GM18858 (cell line): ENCODE measurements around the gene PTPRG.
"Not testable (repeated sequence)": the region's sequence is repeated elsewhere in the genome, so short reads cannot be mapped to it uniquely, and the experiment has no call there.

Experiments
- ATAC-seq: cut with Tn5 transposase; IDR thresholded peaks from one replicate; pipeline ENCODE4 v1.9.1; 2021; ENCODE audit not compliant: unreplicated experiment

The PTPRG gene

GRCh38 chr3:61716693-61717092 lies 155.3 kb downstream of the PTPRG start:
- not testable (repeated sequence) for ATAC-seq

- ATAC-seq, result no peak
These were observed 157.2 kb downstream of the PTPRG start for GRCh38 chr3:61718565-61718964.

GRCh38 chr3:61719278-61719977 lies 158.1 kb downstream of the PTPRG start:
- no peak for ATAC-seq

GRCh38 chr3:61723038-61723437 lies 161.7 kb downstream of the PTPRG start:
- no peak for ATAC-seq

GRCh38 chr3:61724183-61724582 lies 162.8 kb downstream of the PTPRG start:
- ATAC-seq, result peak; percentile 55

- ATAC-seq, result no peak
These were observed 163.4 kb downstream of the PTPRG start for GRCh38 chr3:61724801-61725200.

- no peak for ATAC-seq
These were observed 164.5 kb downstream of the PTPRG start for GRCh38 chr3:61725851-61726333.

GRCh38 chr3:61727435-61727834 lies 166.1 kb downstream of the PTPRG start:
- no peak for ATAC-seq

- no peak for ATAC-seq
These were observed 167.8 kb downstream of the PTPRG start for GRCh38 chr3:61729038-61729634.

- no peak for ATAC-seq
These were observed 168.7 kb downstream of the PTPRG start for GRCh38 chr3:61730056-61730455.

GRCh38 chr3:61730577-61731231 lies 169.3 kb downstream of the PTPRG start:
- no peak for ATAC-seq

GRCh38 chr3:61733000-61733399 lies 171.6 kb downstream of the PTPRG start:
- ATAC-seq, result no peak

GRCh38 chr3:61733876-61734275 lies 172.5 kb downstream of the PTPRG start:
- ATAC-seq, result no peak

GRCh38 chr3:61734749-61735686 lies 173.6 kb downstream of the PTPRG start:
- ATAC-seq, result no peak

GRCh38 chr3:61736506-61736905 lies 175.1 kb downstream of the PTPRG start:
- no peak for ATAC-seq

- no peak for ATAC-seq
These were observed 178.3 kb downstream of the PTPRG start for GRCh38 chr3:61739640-61740039.

GRCh38 chr3:61740494-61740893 lies 179.1 kb downstream of the PTPRG start:
- ATAC-seq, result no peak

GRCh38 chr3:61741551-61741950 lies 180.2 kb downstream of the PTPRG start:
- no peak for ATAC-seq

GRCh38 chr3:61742006-61742405 lies 180.6 kb downstream of the PTPRG start:
- no peak for ATAC-seq

GRCh38 chr3:61743067-61743466 lies 181.7 kb downstream of the PTPRG start:
- no peak for ATAC-seq

GRCh38 chr3:61743686-61744242 lies 182.4 kb downstream of the PTPRG start:
- no peak for ATAC-seq
